ENCODE data around the gene DYRK4. TPM values are rescaled to one million over a fixed set of nuclear protein-coding genes. Genes with fewer than 3 reads are reported as not detected.

DYRK4 gene
- total and polyA plus RNA-seq, 2 of the 13 experiments (the other 11 are each of a cell fraction or from before 2014, with no cell fraction given), result 29.4 to 40.2 TPM

DNA sequence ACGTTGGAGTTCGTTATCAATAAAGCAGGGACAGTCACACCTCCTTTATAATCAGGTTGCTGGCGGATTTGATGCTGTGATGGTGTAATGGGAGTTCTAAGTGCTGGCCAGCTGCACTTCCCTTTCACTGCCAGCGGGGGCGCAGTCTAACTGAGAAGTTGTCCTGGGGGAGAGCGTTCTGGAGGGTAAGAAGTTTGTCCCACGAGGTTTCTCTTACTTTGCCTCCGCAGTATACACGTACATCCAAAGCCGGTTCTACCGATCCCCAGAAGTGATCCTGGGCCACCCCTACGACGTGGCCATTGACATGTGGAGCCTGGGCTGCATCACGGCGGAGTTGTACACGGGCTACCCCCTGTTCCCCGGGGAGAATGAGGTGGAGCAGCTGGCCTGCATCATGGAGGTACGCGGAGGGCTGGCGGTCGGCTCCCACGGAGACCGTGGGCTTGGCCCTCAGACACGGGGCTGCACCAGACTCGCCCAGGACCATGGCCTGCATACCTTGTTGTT, 42.7 kb downstream of the DYRK4 start (continued):
- TF ChIP-seq, protein P1, sequence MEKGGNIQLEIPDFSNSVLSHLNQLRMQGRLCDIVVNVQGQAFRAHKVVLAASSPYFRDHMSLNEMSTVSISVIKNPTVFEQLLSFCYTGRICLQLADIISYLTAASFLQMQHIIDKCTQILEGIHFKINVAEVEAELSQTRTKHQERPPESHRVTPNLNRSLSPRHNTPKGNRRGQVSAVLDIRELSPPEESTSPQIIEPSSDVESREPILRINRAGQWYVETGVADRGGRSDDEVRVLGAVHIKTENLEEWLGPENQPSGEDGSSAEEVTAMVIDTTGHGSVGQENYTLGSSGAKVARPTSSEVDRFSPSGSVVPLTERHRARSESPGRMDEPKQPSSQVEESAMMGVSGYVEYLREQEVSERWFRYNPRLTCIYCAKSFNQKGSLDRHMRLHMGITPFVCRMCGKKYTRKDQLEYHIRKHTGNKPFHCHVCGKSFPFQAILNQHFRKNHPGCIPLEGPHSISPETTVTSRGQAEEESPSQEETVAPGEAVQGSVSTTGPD (CRISPR knock-in tag; IDR thresholded peaks at IDR 0.05), result no peak
- TF ChIP-seq, protein P2, sequence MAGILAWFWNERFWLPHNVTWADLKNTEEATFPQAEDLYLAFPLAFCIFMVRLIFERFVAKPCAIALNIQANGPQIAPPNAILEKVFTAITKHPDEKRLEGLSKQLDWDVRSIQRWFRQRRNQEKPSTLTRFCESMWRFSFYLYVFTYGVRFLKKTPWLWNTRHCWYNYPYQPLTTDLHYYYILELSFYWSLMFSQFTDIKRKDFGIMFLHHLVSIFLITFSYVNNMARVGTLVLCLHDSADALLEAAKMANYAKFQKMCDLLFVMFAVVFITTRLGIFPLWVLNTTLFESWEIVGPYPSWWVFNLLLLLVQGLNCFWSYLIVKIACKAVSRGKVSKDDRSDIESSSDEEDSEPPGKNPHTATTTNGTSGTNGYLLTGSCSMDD (CRISPR knock-in tag; IDR thresholded peaks at IDR 0.05), result no peak

DNA sequence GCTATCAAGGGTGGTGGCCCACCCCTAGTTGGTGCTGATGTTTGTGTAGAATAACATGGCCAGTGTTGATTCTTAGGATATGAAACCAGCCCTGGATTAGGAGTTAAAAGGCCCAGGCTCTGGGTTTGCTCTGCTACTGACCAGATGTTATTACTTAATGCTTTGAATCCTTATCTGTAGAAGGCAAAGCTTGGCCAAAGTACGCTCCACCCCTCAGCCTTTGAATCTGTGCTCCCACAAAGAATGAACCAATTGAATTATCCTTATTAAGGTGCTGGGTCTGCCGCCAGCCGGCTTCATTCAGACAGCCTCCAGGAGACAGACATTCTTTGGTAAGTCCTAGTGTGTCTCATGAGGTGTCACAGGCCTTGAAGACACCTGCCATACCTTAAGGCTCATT, 45.0 kb downstream of the DYRK4 start:
- ChIA-PET POLR2A (no interaction called here), CTCF (ENCODE audit: low intra/inter-chr PET ratio, low total read pairs) (no interaction called here)
- ATAC-seq, result no peak
- H3K27ac ChIP-seq (ENCODE audit: extremely low read length, insufficient read depth, low read length), result no peak overlapping the region
- H3K9ac ChIP-seq (ENCODE audit: insufficient read depth, low read depth, low read length), result no peak overlapping the region
- H2AFZ ChIP-seq (ENCODE audit: low read length), result no peak overlapping the region
- FAIRE-seq, result no peak
- peaks cover 2% of the 10 kb centered on the region for H3K79me2 ChIP-seq (ENCODE audit: insufficient read depth, low read length)
- H3K27me3 ChIP-seq (ENCODE audit: control insufficient read depth in 1 of 2, insufficient read depth in 2 of 2, low read length in 2 of 2), result 0 out of 5 replicates have a peak, but pooled peaks cover 0 to 4% of the 10 kb centered on the region in 2 experiments
- TF ChIP-seq ZNF34 (CRISPR knock-in tag; IDR thresholded peaks at IDR 0.05; ENCODE audit: borderline replicate concordance) (no peak), ETV6 (CRISPR knock-in tag; conservative IDR thresholded peaks at IDR 0.05) (no peak), RXRA (CRISPR knock-in tag; IDR thresholded peaks at IDR 0.05) (no peak), NKX3-1 (CRISPR knock-in tag; IDR thresholded peaks at IDR 0.05) (no peak), SMARCE1 (IDR thresholded peaks at IDR 0.05; ENCODE audit: borderline replicate concordance) (no peak), ZNF672 (CRISPR knock-in tag; IDR thresholded peaks at IDR 0.05) (no peak), ZFP36L1 (CRISPR knock-in tag; IDR thresholded peaks at IDR 0.05) (no peak), ZNF589 (CRISPR knock-in tag; conservative IDR thresholded peaks at IDR 0.05) (no peak)
- TF ChIP-seq, protein P3, sequence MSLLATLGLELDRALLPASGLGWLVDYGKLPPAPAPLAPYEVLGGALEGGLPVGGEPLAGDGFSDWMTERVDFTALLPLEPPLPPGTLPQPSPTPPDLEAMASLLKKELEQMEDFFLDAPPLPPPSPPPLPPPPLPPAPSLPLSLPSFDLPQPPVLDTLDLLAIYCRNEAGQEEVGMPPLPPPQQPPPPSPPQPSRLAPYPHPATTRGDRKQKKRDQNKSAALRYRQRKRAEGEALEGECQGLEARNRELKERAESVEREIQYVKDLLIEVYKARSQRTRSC (CRISPR knock-in tag; IDR thresholded peaks at IDR 0.05; ENCODE audit: low read depth), result no peak
- TF ChIP-seq, protein P4, sequence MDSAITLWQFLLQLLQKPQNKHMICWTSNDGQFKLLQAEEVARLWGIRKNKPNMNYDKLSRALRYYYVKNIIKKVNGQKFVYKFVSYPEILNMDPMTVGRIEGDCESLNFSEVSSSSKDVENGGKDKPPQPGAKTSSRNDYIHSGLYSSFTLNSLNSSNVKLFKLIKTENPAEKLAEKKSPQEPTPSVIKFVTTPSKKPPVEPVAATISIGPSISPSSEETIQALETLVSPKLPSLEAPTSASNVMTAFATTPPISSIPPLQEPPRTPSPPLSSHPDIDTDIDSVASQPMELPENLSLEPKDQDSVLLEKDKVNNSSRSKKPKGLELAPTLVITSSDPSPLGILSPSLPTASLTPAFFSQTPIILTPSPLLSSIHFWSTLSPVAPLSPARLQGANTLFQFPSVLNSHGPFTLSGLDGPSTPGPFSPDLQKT (CRISPR knock-in tag; IDR thresholded peaks at IDR 0.05; ENCODE audit: borderline replicate concordance), result no peak
- TF ChIP-seq, protein P5, sequence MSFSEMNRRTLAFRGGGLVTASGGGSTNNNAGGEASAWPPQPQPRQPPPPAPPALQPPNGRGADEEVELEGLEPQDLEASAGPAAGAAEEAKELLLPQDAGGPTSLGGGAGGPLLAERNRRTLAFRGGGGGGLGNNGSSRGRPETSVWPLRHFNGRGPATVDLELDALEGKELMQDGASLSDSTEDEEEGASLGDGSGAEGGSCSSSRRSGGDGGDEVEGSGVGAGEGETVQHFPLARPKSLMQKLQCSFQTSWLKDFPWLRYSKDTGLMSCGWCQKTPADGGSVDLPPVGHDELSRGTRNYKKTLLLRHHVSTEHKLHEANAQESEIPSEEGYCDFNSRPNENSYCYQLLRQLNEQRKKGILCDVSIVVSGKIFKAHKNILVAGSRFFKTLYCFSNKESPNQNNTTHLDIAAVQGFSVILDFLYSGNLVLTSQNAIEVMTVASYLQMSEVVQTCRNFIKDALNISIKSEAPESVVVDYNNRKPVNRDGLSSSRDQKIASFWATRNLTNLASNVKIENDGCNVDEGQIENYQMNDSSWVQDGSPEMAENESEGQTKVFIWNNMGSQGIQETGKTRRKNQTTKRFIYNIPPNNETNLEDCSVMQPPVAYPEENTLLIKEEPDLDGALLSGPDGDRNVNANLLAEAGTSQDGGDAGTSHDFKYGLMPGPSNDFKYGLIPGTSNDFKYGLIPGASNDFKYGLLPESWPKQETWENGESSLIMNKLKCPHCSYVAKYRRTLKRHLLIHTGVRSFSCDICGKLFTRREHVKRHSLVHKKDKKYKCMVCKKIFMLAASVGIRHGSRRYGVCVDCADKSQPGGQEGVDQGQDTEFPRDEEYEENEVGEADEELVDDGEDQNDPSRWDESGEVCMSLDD (CRISPR knock-in tag; IDR thresholded peaks at IDR 0.05; ENCODE audit: borderline replicate concordance), result no peak
- intact Hi-C loops (cut with micrococcal nuclease; ENCODE audit: unreplicated experiment), result loop anchor here (10.0 kb wide), 1 partner anchor 148 kb away; no protein-coding TSS in a partner anchor
- H3K9me3 ChIP-seq (ENCODE audit: low read length), result no peaks in the 10 kb centered on the region
- WGBS (ENCODE audit: low lambda C conversion rate), result 100% methylated on average over 3 of the region's 3 CpGs
- in situ Hi-C loops (cut with HindIII; ENCODE audit: extremely low pct_ligation_motif_present, low pct_unique_long_range_greater_than_20kb), result no loop called here
- DNase-seq (ENCODE audit: low spot score), result no peak
- H3K4me2 ChIP-seq (ENCODE audit: low read depth, low read length), result no peak overlapping the region
- BruUV-seq (replicated peaks), result no TSS peak
- no peak overlapping the region for H3K4me3 ChIP-seq (replicated peaks in 1 of 3; ENCODE audit: insufficient read depth in 1 of 3, low read depth in 2 of 3, low read length in 3 of 3)
- H3K36me3 ChIP-seq (replicated peaks in 1 of 2; ENCODE audit: control insufficient read depth in 1 of 2, insufficient read depth in 2 of 2, low read length in 2 of 2), result no peaks in the 10 kb centered on the region; a peak in 2 of 5 replicates
- H4K20me1 ChIP-seq (ENCODE audit: insufficient read depth, low read length), result no peaks in the 10 kb centered on the region
- H3K4me1 ChIP-seq (ENCODE audit: insufficient read depth, low read length), result peaks cover 14% of the 10 kb centered on the region
